Measurements from ENCODE around the gene SLC13A3. TPM values are rescaled to one million over a fixed set of nuclear protein-coding genes. Genes with fewer than 3 reads are reported as not detected.

Gene SLC13A3
- total RNA-seq, 2 donors from 2014 or later: 0.37 to 1.5 TPM

DNA sequence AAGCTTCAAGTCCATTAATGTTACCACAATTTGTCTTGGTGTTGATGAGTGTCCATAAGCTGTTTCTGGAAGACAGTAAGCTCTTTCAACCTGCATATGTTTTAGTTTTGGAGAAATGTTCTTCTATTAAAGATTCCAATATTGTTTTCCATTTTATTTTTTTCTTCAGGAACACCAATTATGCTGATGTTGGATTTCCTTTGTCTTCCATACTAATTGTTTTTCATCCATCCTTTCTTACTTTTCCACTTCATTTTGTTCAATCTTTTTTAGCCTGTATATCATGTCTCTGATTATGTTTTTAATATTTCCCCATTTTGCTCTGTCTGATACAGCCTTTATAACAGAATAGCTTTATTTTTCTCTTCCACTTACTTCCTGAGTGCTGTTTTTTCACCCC is 21.9 kb downstream of the SLC13A3 start:
- Histone ChIP-seq H3K9me3 (peaks cover 0 to 18% of the 10 kb centered on the region in 2 donors), H3K27me3 (no peaks in the 10 kb centered on the region), H3K4me3 (no peak overlapping the region), H3K27ac (no peak overlapping the region), H3K4me1 (no peaks in the 10 kb centered on the region), H3K36me3 (no peaks in the 10 kb centered on the region)
- DNase-seq (ENCODE audit: low spot score): no peak
- TF ChIP-seq, protein P1, sequence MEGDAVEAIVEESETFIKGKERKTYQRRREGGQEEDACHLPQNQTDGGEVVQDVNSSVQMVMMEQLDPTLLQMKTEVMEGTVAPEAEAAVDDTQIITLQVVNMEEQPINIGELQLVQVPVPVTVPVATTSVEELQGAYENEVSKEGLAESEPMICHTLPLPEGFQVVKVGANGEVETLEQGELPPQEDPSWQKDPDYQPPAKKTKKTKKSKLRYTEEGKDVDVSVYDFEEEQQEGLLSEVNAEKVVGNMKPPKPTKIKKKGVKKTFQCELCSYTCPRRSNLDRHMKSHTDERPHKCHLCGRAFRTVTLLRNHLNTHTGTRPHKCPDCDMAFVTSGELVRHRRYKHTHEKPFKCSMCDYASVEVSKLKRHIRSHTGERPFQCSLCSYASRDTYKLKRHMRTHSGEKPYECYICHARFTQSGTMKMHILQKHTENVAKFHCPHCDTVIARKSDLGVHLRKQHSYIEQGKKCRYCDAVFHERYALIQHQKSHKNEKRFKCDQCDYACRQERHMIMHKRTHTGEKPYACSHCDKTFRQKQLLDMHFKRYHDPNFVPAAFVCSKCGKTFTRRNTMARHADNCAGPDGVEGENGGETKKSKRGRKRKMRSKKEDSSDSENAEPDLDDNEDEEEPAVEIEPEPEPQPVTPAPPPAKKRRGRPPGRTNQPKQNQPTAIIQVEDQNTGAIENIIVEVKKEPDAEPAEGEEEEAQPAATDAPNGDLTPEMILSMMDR (IDR thresholded peaks at IDR 0.05): no peak

DNA sequence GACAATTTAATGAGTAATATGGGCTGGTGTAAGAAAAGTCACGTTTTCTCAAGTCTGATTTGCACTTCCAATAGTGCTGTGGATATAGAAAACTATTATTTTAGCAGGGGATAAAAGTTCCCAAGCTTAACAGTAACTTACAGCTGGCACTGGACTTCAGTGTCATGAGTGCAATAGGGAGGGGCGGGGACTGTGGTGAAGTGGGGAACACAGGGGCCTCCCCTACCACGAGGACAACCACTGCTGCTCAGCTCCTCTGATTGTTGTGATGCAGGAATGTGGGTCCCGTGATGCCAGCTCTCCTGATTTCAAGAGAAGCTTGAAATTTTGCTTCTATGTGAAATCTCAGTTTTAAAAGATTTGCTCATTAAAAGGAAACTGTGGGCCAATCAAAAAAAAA is 24.0 kb downstream of the SLC13A3 start:
- H3K4me3 ChIP-seq: no peak overlapping the region
- H3K4me1 ChIP-seq: no peaks in the 10 kb centered on the region
- no peaks in the 10 kb centered on the region for H3K36me3 ChIP-seq
- H3K27me3 ChIP-seq: no peaks in the 10 kb centered on the region
- TF ChIP-seq, protein P1 (IDR thresholded peaks at IDR 0.05): no peak
- no peak for DNase-seq (ENCODE audit: low spot score)
- H3K9me3 ChIP-seq: peaks cover 0 to 22% of the 10 kb centered on the region in 2 donors
- no peak overlapping the region for H3K27ac ChIP-seq

DNA sequence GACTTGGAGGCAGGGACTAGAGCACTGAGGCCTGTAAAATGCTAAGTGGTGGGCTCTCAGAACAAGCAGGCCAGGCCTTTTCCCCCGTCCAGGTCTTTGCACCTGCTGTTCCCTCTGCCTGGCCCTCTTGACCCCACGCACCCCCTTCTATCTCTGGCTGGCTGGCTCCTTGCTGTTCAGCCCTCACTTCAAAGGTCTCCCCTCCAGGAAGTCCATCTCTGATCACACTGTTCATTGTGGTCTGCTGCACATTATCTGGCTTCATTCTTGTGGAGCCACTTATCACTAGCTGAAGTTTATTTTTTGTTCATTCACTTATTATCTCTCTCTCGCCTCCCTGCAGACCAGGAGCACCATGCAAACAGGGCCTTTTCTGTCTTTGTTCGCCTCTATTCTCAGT is 24.5 kb downstream of the SLC13A3 start:
- Histone ChIP-seq H3K4me1 (no peaks in the 10 kb centered on the region), H3K9me3 (peaks cover 0 to 22% of the 10 kb centered on the region in 2 donors), H3K27ac (no peak overlapping the region), H3K4me3 (no peak overlapping the region), H3K27me3 (no peaks in the 10 kb centered on the region), H3K36me3 (no peaks in the 10 kb centered on the region)
- no peak for DNase-seq (ENCODE audit: low spot score)
- TF ChIP-seq, protein P1 (IDR thresholded peaks at IDR 0.05): no peak

DNA sequence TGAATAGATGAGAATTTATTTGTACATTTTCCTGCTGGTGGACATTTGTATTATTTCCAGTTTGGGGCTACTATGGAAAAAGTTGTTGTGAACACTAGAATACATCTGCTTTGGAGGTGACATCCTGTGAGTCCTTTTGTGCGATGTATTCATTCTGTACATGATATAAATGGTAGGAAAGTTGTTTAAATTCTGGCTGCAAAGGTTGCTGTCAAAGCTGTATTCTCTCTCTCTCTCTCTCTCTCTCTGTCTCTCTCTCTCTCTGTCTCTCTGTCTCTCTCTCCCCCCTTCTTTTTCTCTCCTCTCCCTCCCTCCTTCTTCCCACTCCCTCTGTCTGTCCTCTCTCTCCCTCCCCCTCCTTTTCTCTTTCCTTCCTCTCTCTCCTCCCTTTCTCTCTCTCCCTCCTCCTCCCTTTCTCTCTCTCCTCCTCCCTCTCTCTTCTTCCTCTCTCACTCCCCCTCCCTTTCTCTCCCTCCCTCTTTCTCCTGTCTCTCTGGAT is 25.3 kb downstream of the SLC13A3 start:
- Histone ChIP-seq H3K27ac (no peak overlapping the region), H3K9me3 (peaks cover 0 to 22% of the 10 kb centered on the region in 2 donors), H3K36me3 (no peaks in the 10 kb centered on the region), H3K27me3 (no peaks in the 10 kb centered on the region), H3K4me3 (no peak overlapping the region), H3K4me1 (no peaks in the 10 kb centered on the region)
- TF ChIP-seq, protein P1 (IDR thresholded peaks at IDR 0.05): no peak
- no peak for DNase-seq (ENCODE audit: low spot score)

DNA sequence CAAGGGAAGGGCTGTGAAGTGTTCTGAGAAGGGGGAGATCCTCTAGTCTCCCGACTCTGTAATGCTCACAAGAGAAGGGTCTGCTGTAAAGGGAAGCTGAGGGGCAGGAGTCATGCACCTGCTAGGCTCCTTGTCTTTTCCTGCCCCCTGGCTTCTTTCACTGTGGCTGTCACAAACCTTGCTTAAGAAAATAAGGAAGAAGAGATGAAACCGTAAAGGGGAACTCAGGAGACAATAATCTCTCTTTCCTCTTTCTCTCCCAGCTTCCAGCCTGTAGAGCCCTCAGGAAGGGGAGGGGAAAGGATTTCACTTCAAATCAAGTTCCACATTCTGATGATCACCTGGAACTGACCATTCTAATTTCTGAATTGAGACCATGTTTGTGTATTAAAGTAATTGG is 26.3 kb downstream of the SLC13A3 start:
- no peak overlapping the region for H3K4me3 ChIP-seq
- no peak overlapping the region for H3K27ac ChIP-seq
- H3K9me3 ChIP-seq: peaks cover 0 to 17% of the 10 kb centered on the region in 2 donors
- DNase-seq (ENCODE audit: low spot score): no peak
- no peaks in the 10 kb centered on the region for H3K27me3 ChIP-seq
- no peaks in the 10 kb centered on the region for H3K4me1 ChIP-seq
- TF ChIP-seq, protein P1 (IDR thresholded peaks at IDR 0.05): no peak
- no peaks in the 10 kb centered on the region for H3K36me3 ChIP-seq

DNA sequence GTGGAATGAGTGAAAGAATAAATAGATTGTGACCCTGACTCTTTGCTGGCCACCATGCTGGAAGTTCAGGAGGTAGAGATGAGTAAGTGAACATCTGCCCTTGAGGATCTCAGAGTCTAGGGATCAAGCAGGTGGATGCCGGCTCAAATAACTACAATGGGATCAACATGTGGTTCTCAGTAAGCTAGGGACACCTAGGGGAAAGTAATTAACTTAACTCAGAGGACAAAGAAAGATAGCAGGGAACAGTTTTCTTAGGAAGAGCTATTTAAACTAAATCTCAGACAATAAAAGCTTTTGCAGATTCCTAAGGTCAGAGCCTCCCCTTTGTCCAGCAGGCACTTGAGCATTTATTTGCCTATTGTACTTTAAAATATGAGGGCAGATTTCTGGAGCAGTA is 29.1 kb downstream of the SLC13A3 start:
- DNase-seq (ENCODE audit: low spot score): no peak
- Histone ChIP-seq H3K4me3 (no peak overlapping the region), H3K27ac (no peak overlapping the region), H3K9me3 (peaks cover 0 to 11% of the 10 kb centered on the region in 2 donors), H3K27me3 (no peaks in the 10 kb centered on the region), H3K36me3 (no peaks in the 10 kb centered on the region), H3K4me1 (no peaks in the 10 kb centered on the region)
- TF ChIP-seq, protein P1 (IDR thresholded peaks at IDR 0.05): no peak
